Stimulated activated CD8-positive, alpha-beta memory T cell treated with anti-CD3 and anti-CD28 coated beads, Interleukin-15, amount 100 ng/mL, for 4 hours (primary cell): ENCODE measurements around the gene EXOC3L1.

Source experiments
- DNase-seq, 2 donors: peaks; one replicate each; pipeline ENCODE4 v3.0.0-alpha.2; 2020; ENCODE audit warnings: low read depth in 2 of 2

EXOC3L1 gene

DNA sequence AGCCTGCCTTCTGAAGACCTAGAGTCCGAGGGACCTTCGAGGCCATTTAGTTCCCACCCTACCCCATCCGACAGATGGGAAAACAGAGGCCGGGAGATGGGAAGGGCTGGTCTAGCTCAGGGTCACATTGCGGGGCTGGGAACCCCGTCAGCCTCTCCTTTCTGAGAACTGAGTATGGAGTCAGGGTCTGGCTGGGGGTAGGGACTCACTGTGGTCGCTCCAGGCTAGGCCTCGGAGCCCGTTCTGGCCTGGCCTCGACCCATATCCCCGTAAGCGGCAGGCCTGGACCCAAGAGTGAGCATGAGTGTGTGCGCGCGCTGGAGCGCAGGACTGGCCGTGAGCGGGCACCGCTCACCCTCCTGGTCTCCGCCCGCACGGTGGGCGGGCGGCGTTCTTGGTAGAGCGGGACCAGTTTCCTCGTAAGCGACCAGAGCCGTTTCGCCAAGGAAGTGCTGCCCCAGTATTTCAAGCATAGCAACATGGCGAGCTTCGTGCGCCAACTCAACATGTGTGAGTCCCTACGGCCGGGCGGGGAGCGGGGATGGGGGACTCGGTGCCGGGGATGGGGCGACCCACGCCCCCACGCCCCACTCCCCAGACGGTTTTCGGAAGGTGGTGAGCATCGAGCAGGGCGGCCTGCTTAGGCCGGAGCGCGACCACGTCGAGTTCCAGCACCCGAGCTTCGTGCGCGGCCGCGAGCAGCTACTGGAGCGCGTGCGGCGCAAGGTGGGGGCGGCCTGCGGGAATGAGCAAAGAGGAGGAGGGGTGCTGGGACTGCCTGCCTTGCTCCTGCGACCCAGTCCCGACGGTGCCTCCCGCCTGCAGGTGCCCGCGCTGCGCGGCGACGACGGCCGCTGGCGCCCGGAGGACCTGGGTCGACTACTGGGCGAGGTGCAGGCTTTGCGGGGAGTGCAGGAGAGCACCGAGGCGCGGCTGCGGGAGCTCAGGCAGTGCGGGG, 24.5 kb downstream of the EXOC3L1 start:
- no peak for DNase-seq

DNA sequence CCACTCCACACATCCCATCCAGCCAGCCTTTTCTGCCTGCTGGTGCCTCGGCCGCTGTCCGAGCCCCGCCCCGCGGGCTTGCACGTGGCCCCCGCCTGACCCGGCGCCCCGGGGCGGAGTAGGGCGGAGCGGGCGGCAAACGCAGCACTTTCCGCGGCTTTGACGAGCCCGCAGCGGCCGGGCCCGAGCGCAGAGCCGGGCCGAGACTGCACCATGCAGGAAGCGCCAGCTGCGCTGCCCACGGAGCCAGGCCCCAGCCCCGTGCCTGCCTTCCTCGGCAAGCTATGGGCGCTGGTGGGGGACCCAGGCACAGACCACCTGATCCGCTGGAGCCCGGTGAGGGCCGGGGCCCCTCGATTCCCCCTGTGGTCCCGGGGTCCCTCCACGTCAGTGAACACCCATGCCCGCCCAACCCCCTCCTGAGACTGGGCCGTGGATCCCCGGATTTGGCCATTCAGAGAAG, 25.3 kb downstream of the EXOC3L1 start, which contains the start of gene HSF4:
Gene HSF4, plus strand, starts transcription at position 147 of the 463 bp plus-strand sequence. Its CDS starts 67 bp downstream, at position 214.
- DNase-seq = no peak

- no peak for DNase-seq
Observed at GRCh38 chr16:67163999-67164558, 25.9 kb downstream of the EXOC3L1 start.

DNA sequence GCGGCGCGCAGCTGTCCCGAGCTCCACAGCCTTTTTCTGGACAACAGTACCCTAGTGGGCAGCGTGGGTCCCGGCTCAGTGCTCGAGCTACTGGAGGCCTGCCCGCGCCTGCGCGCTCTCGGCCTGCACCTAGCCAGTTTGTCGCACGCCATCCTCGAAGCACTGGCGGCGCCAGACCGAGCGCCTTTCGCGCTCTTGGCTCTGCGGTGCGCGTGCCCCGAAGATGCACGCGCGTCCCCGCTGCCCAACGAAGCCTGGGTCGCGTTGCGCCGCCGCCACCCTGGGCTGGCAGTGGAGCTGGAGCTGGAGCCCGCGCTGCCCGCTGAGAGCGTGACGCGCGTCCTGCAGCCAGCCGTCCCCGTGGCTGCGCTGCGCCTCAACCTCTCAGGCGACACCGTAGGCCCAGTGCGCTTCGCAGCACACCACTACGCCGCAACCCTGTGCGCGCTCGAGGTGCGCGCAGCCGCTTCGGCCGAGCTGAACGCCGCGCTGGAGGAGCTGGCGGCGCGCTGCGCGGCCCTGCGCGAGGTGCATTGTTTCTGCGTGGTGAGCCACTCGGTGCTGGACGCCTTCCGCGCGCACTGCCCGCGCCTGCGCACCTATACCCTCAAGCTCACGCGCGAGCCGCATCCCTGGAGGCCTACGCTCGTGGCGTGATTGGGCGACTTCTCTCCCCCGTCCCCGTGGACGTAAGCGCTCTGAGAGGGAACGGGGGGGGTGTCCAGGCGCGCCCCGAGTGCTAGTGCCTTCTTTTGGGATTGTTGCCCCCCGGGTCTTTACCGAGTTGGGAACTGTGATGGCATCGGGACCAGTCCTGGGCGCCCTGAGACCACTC, 26.6 kb downstream of the EXOC3L1 start:
- DNase-seq = no peak

GRCh38 chr16:67162506-67163163, 27.3 kb downstream of the EXOC3L1 start:
- DNase-seq = no peak

DNA sequence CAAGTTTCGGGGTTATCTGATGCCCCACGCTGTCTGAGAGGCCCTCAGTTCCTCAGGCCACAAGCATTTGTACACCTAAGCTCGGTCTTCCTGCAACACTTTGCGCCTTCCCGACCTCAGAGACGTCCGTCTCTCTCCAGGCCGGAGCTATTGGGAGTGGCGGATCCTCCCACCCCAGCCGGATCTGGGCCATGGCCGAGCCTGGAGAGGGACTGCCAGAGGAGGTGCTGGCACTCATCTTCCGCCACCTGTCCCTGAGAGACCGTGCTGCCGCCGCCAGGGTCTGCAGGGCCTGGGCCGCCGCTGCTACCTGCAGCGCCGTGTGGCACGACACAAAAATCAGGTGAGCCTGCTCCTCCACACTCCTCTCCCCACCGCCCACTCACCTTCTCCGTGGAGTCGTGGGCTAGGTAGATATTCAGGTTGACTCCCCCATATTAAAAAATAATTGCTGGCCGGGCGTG, 28.3 kb downstream of the EXOC3L1 start:
- DNase-seq = no peak

- DNase-seq = peak; percentile 65 to 67
Observed at GRCh38 chr16:67158637-67159600, 31.0 kb downstream of the EXOC3L1 start.

DNA sequence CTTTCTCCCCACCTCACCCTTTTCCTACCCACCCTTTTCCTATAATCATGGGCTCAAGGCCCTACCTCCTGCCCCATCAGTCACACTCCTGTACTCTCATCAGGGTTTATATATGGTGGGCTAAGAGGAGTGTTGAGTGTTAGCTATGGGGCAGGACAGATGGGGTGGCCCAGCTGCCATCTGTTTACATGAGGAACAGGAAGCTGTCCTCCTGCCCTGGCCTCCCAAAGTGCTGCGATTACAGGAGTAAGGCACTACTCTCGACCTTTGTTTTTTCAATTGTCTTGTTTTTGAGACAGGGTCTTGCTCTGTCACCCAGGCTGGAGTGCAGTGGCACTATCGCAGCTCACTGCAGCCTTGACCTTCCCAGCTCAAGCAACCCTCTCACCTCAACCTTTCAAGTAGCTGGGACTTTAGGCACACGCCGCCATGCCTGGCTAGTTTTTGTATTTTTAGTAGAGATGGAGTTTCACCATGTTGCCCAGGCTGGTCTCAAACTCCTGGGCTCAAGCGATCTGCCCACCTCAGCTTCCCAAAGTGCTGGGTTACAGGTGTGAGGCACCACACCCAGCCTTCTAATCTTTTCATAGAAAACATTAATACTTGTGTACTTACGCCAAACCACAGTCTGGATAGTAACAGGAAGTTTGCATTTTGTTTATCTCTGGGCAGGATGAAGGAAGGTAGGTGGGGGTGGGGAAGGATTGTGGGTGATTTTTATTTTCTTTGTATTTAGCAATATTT, 31.9 kb downstream of the EXOC3L1 start:
- DNase-seq = no peak

DNA sequence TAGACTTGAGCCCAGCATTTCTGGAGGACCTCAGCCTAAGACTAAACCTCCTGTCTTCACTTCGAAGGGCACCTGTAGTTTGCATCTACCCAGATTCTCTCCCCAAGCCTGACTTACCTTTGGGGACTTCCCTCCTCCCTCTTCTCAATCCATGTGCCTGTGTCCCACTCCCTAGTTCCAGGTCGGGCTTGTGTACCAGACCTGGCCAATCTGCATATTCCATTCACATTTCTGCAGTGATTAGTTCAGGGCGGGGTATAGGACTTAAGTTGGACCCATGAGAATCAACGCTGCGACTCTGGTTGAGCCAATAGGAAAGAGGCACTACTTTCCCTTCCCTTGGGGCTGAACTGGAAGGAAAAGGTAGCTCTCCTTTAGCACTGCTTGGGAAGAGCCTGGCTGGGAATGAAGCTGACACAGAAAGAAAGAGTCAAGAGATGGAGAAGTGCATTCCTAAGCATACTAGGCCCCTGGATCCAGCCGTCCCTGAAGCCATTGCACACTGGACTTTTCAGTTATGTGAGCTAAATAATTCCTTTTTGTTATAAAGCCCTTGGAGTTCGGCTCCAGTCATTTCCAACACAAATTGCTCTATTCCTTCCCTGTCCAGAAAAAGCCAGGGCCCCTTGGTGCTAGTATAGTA, 32.7 kb downstream of the EXOC3L1 start:
- DNase-seq = no peak

DNA sequence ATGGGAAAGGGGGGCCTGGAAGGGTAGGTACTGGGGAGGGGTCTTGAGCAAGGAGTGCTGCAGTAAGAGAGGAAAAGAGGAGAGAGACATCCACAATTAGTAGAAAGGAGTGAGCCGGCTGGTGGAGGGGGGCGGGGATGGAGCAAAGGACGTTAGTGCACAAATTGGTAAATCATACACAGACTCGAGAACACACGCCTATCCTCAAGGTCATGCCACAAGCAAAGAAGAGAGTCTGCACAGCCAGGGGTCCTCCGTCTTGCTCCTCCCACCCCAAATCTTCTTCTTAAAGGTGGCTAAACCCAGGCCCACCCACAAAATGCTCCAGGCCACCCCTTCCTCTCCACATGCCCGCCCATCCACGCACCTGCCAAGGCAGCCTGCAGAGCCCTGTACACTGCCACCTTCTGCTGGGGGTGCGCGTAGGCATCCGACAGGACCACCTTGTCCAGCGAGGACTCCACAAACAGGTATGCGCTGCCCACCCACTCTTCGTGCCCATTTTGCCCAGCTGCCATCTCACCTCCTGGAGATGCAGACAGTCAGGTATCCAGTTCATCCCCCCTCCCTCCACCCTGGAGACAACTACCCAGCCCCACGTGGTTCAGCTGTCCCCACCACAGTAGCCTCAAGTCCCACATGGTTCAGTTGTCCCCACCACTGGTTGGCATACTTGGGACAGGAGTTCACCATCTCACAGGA, 33.6 kb downstream of the EXOC3L1 start:
- DNase-seq = no peak

DNA sequence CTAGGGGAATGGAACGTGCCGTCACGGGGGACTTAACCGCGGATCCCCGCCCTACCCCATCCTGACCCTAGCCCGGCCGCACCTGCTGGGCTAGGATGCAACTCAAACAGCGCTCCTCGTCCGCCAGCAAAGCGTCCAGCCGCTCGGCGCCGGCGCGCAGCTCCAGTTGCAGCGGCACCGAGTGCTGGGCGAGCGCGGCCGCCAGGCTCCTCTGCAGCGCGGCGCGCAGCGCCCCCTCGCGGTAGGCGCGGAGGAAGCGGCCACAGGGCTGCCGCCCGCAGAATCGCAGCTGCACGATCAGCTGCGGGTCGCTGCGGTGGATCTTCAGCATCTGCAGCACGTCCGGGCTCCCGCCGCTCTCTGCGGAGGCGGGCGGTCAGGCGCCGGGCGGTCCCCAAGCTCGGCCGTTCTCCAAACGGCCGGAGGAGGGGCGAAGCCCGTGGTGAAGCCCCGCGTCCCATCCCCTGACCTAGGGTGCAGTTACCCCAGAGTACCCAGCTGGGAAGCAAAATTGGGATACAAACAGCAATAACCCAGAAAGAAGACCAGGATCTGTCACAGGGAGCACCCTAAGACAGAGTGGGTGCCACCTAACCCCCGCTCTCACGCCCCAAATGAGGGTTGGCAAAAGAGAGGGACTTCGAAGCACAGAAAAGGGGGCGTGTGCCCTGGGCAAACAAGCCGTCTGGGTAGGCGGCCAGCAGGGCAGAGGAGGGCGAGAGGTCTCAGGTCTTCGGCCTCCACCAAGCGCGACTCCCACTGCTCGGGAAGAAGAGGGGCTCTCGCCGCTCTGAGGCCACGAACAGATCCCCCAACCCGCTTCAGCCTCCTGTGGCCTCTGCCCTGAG, 34.4 kb downstream of the EXOC3L1 start:
- DNase-seq = peak in 1 of 2 donors; percentile 54

DNA sequence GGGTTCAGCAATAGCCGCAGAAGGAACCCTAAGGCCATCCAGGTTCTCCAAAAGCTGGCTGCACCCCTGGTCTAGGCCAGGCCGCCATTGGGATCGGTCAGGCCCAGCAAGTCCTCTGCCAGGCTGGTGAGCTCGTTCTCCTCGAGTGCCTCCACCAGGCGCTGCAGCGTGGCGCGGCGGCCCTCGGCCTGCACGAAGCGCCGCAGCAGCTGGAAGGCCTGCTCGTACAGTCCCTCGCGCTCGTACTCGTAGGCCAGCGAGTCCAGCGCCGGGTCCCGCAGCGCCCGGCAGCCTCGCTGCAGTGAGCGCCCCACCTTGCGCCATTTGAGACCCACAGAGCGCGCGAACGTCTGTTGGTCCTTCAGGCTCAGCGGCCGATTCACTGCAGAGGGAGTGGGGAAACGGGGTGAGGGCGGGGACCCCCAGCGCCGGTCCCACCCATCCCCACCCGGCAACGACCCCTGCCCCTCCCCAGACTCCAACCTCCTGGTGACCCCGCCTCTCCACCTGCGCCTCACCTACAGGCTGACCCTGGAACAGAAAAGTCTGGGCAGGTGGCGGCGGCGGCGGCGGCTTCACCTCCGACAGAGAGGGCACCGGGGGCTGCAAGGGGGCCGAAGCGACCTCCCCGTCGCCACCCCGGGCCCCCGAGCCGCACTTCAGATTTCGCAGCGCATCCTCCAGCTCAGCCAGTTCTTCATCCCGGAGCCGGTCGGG, 35.2 kb downstream of the EXOC3L1 start:
- no peak for DNase-seq

- DNase-seq = no peak
Observed at GRCh38 chr16:67151431-67152097, 38.4 kb downstream of the EXOC3L1 start.

DNA sequence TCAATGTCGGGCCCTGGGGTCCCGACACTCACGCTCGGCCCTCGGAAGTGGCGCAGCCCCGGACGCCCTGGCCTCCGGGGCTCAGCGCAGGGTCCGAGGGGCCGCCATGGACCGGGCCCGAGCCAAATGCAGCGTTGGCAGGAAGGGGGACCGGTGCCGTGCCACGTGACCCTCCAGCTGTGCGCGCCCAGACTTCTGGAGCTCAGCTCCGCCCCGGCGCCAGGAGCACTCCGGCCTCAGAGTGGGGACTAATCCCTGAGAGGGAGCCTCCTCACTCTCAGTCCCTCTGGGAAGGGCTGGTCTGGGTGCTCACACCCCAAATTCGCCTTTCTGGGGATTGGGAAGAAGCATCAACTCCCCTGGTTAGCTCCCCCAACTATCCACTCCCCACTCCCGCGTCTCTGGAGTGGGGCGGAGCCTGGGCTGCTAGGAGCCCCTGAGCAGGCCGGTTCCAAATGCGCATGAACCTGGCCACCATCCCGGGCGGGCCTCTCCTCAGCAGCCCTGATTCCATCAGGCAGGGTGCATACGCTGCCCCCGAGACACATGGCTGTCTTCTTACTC, 39.0 kb downstream of the EXOC3L1 start, which contains the start of gene B3GNT9:
Gene B3GNT9, minus strand, starts transcription at position 166 of the 564 bp plus-strand sequence. CDS start 513 bp downstream, outside the sequence.
- no peak for DNase-seq

DNA sequence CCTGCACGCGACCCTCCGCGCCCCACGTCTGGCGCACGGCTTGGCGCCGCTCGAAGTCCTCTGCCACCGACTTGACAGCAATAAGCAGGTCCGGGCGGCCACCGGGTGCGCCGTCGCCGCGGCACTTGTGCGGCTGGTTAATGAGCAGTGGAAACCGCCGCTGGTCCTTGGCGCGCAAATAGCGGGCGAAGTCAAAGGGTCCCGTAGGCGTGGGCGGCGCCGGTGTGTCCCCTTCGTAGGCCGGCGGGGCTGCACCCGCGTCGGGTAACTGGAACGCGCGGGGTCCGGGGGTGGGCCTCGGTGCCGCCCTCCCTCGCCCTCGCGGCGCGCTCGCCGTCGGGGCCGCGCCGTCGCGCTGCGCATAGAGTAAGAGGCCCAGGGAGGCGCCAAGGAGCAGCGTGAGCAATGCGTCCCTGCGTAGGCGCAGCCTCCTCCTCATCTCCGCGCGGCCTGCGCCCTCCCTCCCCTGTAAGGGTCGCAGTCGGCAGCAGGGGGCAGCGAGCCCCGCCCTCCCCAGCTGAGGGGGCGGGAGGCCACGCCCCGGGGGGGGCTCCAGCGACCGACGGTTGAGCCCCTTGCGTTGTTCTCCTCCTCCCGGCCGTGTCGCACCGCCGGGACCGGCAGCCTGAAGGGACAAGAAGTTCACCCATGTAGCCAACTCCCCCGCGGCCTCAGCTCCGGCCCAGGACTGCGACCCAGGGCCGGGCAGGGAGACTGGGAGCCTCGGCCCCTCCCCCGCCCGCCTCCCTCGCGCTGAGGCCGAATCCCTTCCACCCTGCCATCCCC, 39.7 kb downstream of the EXOC3L1 start:
- peak; percentile 44 to 47 for DNase-seq
